ENCODE measurements around the gene ERO1B.

The ERO1B gene

DNA sequence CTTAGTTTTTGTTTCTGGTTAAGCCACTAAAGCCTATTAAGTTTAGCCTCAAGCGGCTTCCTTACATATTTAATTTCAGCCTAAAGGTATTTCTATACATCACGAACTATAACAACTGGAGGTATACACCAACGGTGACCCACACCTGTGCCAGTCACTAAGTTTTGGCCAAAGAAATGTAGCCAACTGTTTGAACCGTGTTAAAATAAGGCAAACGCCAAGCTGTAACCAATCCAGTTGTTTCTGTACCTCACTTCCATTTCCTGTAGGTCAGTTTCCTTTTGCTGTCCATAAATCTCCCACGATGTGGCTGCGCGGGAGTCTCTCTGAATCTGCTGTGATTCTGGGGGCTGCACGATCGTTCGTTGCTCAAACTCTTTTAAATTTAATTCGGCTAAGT lies 5.6 kb upstream of the ERO1B start:
- no peak for DNase-seq (ENCODE audit: low read depth)
- TF ChIP-seq CTCF (IDR thresholded peaks at IDR 0.05; ENCODE audit: low read depth, low read length, missing control alignments), result no peak
- H3K4me3 ChIP-seq (ENCODE audit: low read depth, low read length), result no peak overlapping the region

DNA sequence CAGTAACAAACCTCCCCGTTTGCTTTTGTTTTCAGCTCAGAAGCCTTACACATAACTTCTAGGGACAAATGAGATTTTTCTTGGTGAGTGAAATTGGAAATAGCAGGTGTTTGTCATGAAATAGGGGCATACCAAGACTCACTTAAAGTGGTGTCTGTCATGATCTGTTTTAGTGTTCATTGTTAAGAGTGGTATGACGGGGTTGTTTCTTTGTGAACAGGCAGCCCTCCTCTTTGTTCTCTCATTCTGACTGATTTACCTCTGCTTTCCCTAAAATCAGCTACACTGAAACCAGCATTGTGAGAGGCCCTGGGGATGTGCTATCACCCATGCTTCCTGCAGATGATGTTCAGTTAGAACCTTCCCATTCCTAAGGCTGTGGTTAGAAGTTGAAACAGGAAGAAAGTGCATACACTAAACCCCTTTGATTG lies 2.5 kb upstream of the ERO1B start:
- no peak for TF ChIP-seq CTCF (IDR thresholded peaks at IDR 0.05; ENCODE audit: low read depth, low read length, missing control alignments)
- H3K4me3 ChIP-seq (ENCODE audit: low read depth, low read length), result peak overlapping the region; percentile 31; the same call in 1 of the 2 replicates
- peak; percentile 87 for DNase-seq (ENCODE audit: low read depth)

GRCh38 chr1:236282719-236283118 lies 961 bp upstream of the ERO1B start:
- TF ChIP-seq CTCF (IDR thresholded peaks at IDR 0.05; ENCODE audit: low read depth, low read length, missing control alignments), result no peak
- DNase-seq (ENCODE audit: low read depth), result no peak
- H3K4me3 ChIP-seq (ENCODE audit: low read depth, low read length), result peak overlapping the region; percentile 99; the same call in 1 of the 2 replicates

DNA sequence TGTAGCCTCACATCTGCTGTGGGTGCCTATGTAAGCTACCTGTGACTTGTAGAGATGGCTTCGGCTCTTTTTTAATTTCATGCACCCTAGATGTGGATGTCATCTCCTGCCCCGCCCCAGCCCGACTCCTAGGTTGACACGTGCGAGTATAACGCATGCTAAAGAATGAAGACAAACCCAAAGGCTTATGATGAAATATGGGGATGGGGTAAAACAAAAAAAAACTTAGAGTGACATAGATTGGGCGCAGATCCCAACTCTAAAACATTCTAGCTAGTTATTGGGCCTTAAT lies 613 bp upstream of the ERO1B start:
- TF ChIP-seq CTCF (IDR thresholded peaks at IDR 0.05; ENCODE audit: low read depth, low read length, missing control alignments), result no peak
- peak overlapping the region; percentile 99 for H3K4me3 ChIP-seq (ENCODE audit: low read depth, low read length)
- no peak for DNase-seq (ENCODE audit: low read depth)

DNA sequence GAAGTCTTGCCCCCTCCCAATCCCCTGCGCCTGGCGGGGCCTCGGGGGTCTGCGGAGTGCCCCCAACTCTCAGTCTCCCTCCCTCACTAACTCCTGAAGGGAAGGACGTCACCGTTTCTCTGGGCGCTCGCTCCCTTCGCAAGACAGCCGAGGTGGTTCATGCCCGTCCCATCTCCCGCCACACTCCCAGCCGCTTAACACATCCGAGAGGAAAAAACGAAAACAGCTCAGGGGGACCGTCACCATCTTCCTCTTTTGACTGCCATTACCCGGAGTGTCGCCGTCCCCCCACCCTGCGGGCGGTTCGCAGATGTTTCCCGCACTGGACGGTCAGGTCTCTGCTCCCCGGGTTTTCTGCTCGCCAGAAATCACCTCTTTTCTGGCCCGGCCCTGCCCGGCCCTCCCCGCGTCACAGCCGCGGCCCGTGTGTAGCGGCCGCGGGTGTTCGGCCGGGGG lies 532 bp downstream of the ERO1B start:
- H3K4me3 ChIP-seq (ENCODE audit: low read depth, low read length), result peak overlapping the region; percentile 99
- no peak for TF ChIP-seq CTCF (IDR thresholded peaks at IDR 0.05; ENCODE audit: low read depth, low read length, missing control alignments)
- DNase-seq (ENCODE audit: low read depth), result no peak

DNA sequence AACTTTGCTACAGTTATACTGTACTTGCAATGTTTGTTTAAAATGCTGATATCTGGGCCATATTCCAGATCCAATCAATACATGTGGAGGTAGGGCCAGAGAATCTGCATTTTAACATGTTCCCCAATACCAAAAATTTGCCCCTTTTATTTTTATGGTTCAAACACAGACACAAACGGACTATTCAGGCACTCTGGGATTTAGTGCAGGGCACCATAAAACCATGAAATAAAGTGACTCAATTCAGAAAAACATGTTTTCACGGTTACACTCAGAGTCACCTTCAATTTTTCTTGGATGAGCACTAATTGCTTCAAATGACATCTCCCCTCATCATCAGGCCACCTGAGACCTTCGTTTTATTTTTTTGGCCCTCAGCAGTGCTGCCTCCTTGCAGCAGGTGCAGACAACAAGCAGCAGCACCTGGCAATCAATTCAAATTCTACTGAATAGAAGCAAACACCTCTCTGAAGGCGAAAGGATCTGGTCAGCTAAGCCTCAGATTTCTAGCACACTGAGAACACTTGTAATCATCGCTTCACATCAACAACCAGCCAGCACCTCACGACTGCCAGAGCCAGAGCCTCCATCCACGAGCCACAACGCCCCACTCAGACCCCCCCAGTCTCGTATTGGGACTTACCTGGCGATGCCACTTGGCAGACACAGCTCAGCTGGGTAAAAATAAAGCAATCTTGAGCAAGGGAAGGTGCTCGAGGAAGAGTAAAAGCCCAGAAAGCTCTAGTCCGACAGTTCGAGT lies 1.1 kb downstream of the ERO1B start:
- peak overlapping the region; percentile 99 for H3K4me3 ChIP-seq (ENCODE audit: low read depth, low read length)
- DNase-seq (ENCODE audit: low read depth), result no peak

More for the DNA sequence above, 1.1 kb downstream of the ERO1B start:
- TF ChIP-seq CTCF (IDR thresholded peaks at IDR 0.05; ENCODE audit: low read depth, low read length, missing control alignments), result no peak

All from GM12864 (cell line).